ENCODE measurements around the gene IQCM. TPM values are rescaled to one million over a fixed set of nuclear protein-coding genes. Genes with fewer than 3 reads are reported as not detected.

Gene IQCM, protein sequence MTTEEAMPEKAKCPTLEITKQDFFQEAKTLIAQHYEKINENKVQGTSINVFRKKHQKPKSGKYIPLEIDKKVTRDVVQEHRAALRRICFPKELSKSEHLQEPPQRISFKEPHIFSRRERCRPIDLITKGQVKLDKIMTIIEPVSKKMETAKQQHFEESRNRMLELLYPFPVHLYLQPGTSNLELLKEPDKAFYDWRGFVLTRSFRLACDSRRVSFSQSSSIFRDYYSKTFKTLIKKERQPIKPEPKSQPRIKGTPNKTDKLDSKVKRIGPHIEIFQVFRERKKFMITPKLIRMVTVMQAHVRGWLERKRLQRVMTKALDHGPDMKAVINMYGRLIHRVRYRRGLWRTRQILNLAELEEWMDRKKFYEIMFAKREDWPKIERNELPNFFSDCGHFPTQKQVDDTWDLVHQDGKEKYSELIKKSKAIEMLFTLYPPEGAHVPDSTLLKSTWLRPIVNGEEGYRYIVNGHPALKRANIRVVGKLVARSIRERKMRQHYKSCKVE
- total RNA-seq (not detected), polyA plus RNA-seq (not detected)

DNA sequence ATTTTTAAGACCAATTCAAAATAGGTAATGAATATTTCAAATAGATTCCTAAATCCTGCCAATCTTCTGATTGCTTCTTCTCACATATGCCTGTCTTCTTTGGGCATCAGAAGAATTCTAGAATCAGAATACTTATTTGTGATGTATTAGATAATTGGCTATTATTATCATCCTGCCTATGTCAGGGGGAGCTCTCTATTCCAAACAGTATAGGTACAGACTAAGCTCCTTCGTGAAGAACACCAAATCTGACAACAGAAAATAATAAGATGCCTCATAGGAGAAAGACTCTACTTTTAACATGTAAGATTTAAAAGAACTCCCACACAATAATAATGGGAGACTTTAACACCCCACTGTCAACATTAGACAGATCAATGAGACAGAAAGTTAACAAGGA, at the start of gene IQCM:
IQCM (minus strand) TSS at position 101 of the 400 bp plus-strand sequence. CDS start 73,152 bp downstream, outside the sequence.
- ATAC-seq (ENCODE audit: low read depth in 2 of 2) (no peak), DNase-seq (no peak)
- H3K9me3 Mint-ChIP-seq: peaks cover 0 to 6% (median 0%) of the 10 kb centered on the region in 7 donors
- no peaks in the 10 kb centered on the region for H3K4me1 ChIP-seq (ENCODE audit: control insufficient read depth, insufficient read depth, low read length, poor library complexity, severe bottlenecking)
- no peak within 1 kb of the TSS for H3K4me3 ChIP-seq (ENCODE audit: low read depth, low read length)
- H3K27ac ChIP-seq (ENCODE audit: insufficient read depth, low read length, poor library complexity, severe bottlenecking): no peak within 1 kb of the TSS
- H3K27me3 Mint-ChIP-seq: no peaks in the 10 kb centered on the region
- no peaks in the 10 kb centered on the region for H3K36me3 ChIP-seq (ENCODE audit: control insufficient read depth, insufficient read depth, low read length)
- no peak within 1 kb of the TSS for H3K4me3 Mint-ChIP-seq
- no peaks in the 10 kb centered on the region for H3K9me3 ChIP-seq (ENCODE audit: control insufficient read depth in 2 of 2, low read length in 2 of 2)
- no peaks in the 10 kb centered on the region for H3K27me3 ChIP-seq (ENCODE audit: control insufficient read depth, insufficient read depth, low read length)
- no peaks in the 10 kb centered on the region for H3K4me1 Mint-ChIP-seq
- H3K27ac Mint-ChIP-seq: no peak within 1 kb of the TSS
- H3K36me3 Mint-ChIP-seq: no peaks in the 10 kb centered on the region

DNA sequence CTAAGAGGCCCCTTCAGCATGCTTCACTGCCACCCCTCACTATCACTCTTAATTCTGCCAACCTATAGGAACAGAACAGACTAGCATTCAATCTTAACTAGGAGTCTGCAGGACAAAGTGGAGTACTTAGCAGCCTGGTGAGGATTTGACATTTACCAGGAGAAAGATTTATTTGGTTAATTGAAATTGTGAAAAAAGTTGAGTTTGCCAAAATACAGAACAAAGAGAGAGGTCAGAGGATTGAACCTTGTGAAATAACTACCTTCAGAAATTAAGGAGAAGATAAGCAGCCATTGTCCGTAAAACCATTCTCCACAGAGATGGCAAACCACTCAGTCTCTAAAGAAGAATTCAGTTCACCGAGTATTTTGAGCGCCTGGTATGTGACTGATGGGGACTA, 41.8 kb upstream of the IQCM start:
- Histone ChIP-seq H3K27ac (ENCODE audit: insufficient read depth, low read length, poor library complexity, severe bottlenecking) (no peak overlapping the region), H3K27me3 (ENCODE audit: control insufficient read depth, insufficient read depth, low read length) (no peaks in the 10 kb centered on the region), H3K36me3 (ENCODE audit: control insufficient read depth, insufficient read depth, low read length) (no peaks in the 10 kb centered on the region), H3K4me3 (ENCODE audit: low read depth, low read length) (no peak overlapping the region), H3K9me3 (ENCODE audit: control insufficient read depth in 2 of 2, low read length in 2 of 2) (no peaks in the 10 kb centered on the region), H3K4me1 (ENCODE audit: control insufficient read depth, insufficient read depth, low read length, poor library complexity, severe bottlenecking) (no peaks in the 10 kb centered on the region)
- no peaks in the 10 kb centered on the region for H3K4me1 Mint-ChIP-seq
- H3K27ac Mint-ChIP-seq: no peak overlapping the region
- H3K9me3 Mint-ChIP-seq: peaks cover 0 to 7% (median 3%) of the 10 kb centered on the region in 7 donors
- H3K4me3 Mint-ChIP-seq: no peak overlapping the region
- ATAC-seq (ENCODE audit: low read depth in 2 of 2) (no peak), DNase-seq (no peak)
- H3K27me3 Mint-ChIP-seq: no peaks in the 10 kb centered on the region
- H3K36me3 Mint-ChIP-seq: no peaks in the 10 kb centered on the region

- no peaks in the 10 kb centered on the region for H3K27me3 Mint-ChIP-seq
- ATAC-seq (ENCODE audit: low read depth in 2 of 2) (no peak), DNase-seq (no peak)
- peaks cover 0 to 6% (median 3%) of the 10 kb centered on the region in 7 donors for H3K9me3 Mint-ChIP-seq
- no peaks in the 10 kb centered on the region for H3K27me3 ChIP-seq (ENCODE audit: control insufficient read depth, insufficient read depth, low read length)
- no peak overlapping the region for H3K4me3 Mint-ChIP-seq
- no peak overlapping the region for H3K27ac ChIP-seq (ENCODE audit: insufficient read depth, low read length, poor library complexity, severe bottlenecking)
- H3K36me3 Mint-ChIP-seq: no peaks in the 10 kb centered on the region
- no peaks in the 10 kb centered on the region for H3K36me3 ChIP-seq (ENCODE audit: control insufficient read depth, insufficient read depth, low read length)
- no peaks in the 10 kb centered on the region for H3K4me1 Mint-ChIP-seq
- no peak overlapping the region for H3K27ac Mint-ChIP-seq
- H3K4me1 ChIP-seq (ENCODE audit: control insufficient read depth, insufficient read depth, low read length, poor library complexity, severe bottlenecking): no peaks in the 10 kb centered on the region
- no peaks in the 10 kb centered on the region for H3K9me3 ChIP-seq (ENCODE audit: control insufficient read depth in 2 of 2, low read length in 2 of 2)
- H3K4me3 ChIP-seq (ENCODE audit: low read depth, low read length): no peak overlapping the region
These were observed 30.1 kb upstream of the IQCM start for GRCh38 chr4:149845743-149846142.

DNA sequence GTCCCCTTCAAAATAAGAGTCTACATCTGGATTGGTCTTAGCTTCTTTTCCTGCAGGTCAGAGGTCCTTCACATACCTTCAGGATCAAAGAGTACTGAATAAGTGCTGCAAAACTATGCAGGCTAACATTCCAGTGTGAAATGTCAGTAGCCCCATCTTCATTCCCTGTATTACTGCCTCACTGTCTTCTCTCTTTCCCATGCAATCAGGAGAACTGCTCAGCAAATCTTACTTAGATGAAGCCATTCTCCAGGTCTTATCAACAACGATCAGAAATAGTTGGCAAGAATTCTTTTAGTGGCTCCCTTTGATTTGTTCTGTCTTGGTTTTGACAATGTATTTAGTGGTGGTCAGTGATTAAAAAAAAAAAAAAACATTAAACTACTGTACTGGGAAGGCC, 26.0 kb upstream of the IQCM start:
- no peak overlapping the region for H3K27ac Mint-ChIP-seq
- H3K9me3 ChIP-seq (ENCODE audit: control insufficient read depth in 2 of 2, low read length in 2 of 2): no peaks in the 10 kb centered on the region
- H3K4me1 ChIP-seq (ENCODE audit: control insufficient read depth, insufficient read depth, low read length, poor library complexity, severe bottlenecking): no peaks in the 10 kb centered on the region
- H3K27me3 Mint-ChIP-seq: no peaks in the 10 kb centered on the region
- H3K9me3 Mint-ChIP-seq: peaks cover 0 to 6% (median 2%) of the 10 kb centered on the region in 7 donors
- DNase-seq: no peak
- H3K36me3 Mint-ChIP-seq: no peaks in the 10 kb centered on the region
- H3K4me3 Mint-ChIP-seq: no peak overlapping the region
- no peak overlapping the region for H3K4me3 ChIP-seq (ENCODE audit: low read depth, low read length)
- H3K4me1 Mint-ChIP-seq: no peaks in the 10 kb centered on the region
- H3K36me3 ChIP-seq (ENCODE audit: control insufficient read depth, insufficient read depth, low read length): no peaks in the 10 kb centered on the region
- no peak for ATAC-seq (ENCODE audit: low read depth in 2 of 2)
- no peak overlapping the region for H3K27ac ChIP-seq (ENCODE audit: insufficient read depth, low read length, poor library complexity, severe bottlenecking)
- H3K27me3 ChIP-seq (ENCODE audit: control insufficient read depth, insufficient read depth, low read length): no peaks in the 10 kb centered on the region

DNA sequence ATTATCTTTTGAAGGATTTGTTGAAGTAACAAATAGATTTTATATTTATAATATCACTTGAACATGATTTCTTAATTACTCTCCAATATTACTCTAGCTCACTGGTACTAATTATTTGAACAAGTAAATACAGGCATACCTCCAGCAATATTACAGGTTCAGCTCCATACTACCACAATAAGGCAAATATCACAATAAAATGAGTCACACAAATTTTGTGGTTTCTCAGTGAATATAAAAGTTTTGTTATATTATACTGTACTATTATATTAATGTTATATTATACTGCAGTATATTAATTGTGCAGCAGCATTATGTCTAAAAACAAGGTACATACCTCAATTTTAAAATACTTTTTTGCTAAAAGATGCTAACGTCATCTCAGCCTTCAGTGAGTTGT, 22.4 kb upstream of the IQCM start:
- DNase-seq (no peak), ATAC-seq (ENCODE audit: low read depth in 2 of 2) (no peak)
- no peaks in the 10 kb centered on the region for H3K4me1 Mint-ChIP-seq
- H3K4me3 ChIP-seq (ENCODE audit: low read depth, low read length): no peak overlapping the region
- H3K27ac ChIP-seq (ENCODE audit: insufficient read depth, low read length, poor library complexity, severe bottlenecking): no peak overlapping the region
- H3K27me3 ChIP-seq (ENCODE audit: control insufficient read depth, insufficient read depth, low read length): no peaks in the 10 kb centered on the region
- H3K4me3 Mint-ChIP-seq: no peak overlapping the region
- H3K9me3 Mint-ChIP-seq: peaks cover 0 to 4% (median 2%) of the 10 kb centered on the region in 7 donors
- no peaks in the 10 kb centered on the region for H3K36me3 Mint-ChIP-seq
- H3K27me3 Mint-ChIP-seq: no peaks in the 10 kb centered on the region
- H3K9me3 ChIP-seq (ENCODE audit: control insufficient read depth in 2 of 2, low read length in 2 of 2): no peaks in the 10 kb centered on the region
- no peak overlapping the region for H3K27ac Mint-ChIP-seq
- H3K36me3 ChIP-seq (ENCODE audit: control insufficient read depth, insufficient read depth, low read length): no peaks in the 10 kb centered on the region
- H3K4me1 ChIP-seq (ENCODE audit: control insufficient read depth, insufficient read depth, low read length, poor library complexity, severe bottlenecking): no peaks in the 10 kb centered on the region

DNA sequence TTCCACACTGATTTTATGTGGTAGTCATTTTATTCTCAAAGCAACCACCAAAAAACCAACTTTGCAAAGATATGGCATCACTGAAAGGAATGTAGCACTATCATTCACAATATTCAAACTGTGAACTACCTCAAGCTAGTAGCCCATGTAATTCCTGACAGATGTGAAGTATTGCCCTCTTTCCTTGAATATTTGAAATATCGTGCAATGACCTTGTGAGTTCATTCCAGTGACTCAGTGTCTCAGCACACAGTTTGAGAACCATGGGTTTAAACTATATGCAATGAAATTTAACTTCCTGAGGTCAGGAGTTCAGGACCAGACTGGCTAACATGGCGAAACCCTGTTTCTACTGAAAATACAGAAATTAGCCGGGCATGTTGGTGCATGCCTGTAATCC, 20.9 kb upstream of the IQCM start:
- no peaks in the 10 kb centered on the region for H3K36me3 Mint-ChIP-seq
- H3K4me1 ChIP-seq (ENCODE audit: control insufficient read depth, insufficient read depth, low read length, poor library complexity, severe bottlenecking): no peaks in the 10 kb centered on the region
- no peak overlapping the region for H3K4me3 ChIP-seq (ENCODE audit: low read depth, low read length)
- no peak overlapping the region for H3K27ac Mint-ChIP-seq
- DNase-seq: no peak
- no peaks in the 10 kb centered on the region for H3K4me1 Mint-ChIP-seq
- H3K9me3 Mint-ChIP-seq: peaks cover 0 to 2% (median 0%) of the 10 kb centered on the region in 7 donors
- H3K27ac ChIP-seq (ENCODE audit: insufficient read depth, low read length, poor library complexity, severe bottlenecking): no peak overlapping the region
- no peaks in the 10 kb centered on the region for H3K9me3 ChIP-seq (ENCODE audit: control insufficient read depth in 2 of 2, low read length in 2 of 2)
- H3K4me3 Mint-ChIP-seq: no peak overlapping the region
- H3K27me3 ChIP-seq (ENCODE audit: control insufficient read depth, insufficient read depth, low read length): no peaks in the 10 kb centered on the region
- no peak for ATAC-seq (ENCODE audit: low read depth in 2 of 2)
- no peaks in the 10 kb centered on the region for H3K36me3 ChIP-seq (ENCODE audit: control insufficient read depth, insufficient read depth, low read length)
- no peaks in the 10 kb centered on the region for H3K27me3 Mint-ChIP-seq

GRCh38 chr4:149835280-149835679, 19.6 kb upstream of the IQCM start:
- Histone ChIP-seq H3K9me3 (ENCODE audit: control insufficient read depth in 2 of 2, low read length in 2 of 2) (no peaks in the 10 kb centered on the region), H3K36me3 (ENCODE audit: control insufficient read depth, insufficient read depth, low read length) (no peaks in the 10 kb centered on the region), H3K27ac (ENCODE audit: insufficient read depth, low read length, poor library complexity, severe bottlenecking) (no peak overlapping the region), H3K27me3 (ENCODE audit: control insufficient read depth, insufficient read depth, low read length) (no peaks in the 10 kb centered on the region), H3K4me1 (ENCODE audit: control insufficient read depth, insufficient read depth, low read length, poor library complexity, severe bottlenecking) (no peaks in the 10 kb centered on the region), H3K4me3 (ENCODE audit: low read depth, low read length) (no peak overlapping the region)
- no peak for DNase-seq
- ATAC-seq (ENCODE audit: low read depth in 2 of 2): no peak
- Mint-ChIP-seq H3K9me3 (peaks cover 0 to 2% (median 0%) of the 10 kb centered on the region in 7 donors), H3K4me1 (no peaks in the 10 kb centered on the region), H3K27me3 (no peaks in the 10 kb centered on the region), H3K36me3 (no peaks in the 10 kb centered on the region), H3K4me3 (no peak overlapping the region), H3K27ac (no peak overlapping the region)
